ENCODE results near the gene KIF3A.

Gene KIF3A

DNA sequence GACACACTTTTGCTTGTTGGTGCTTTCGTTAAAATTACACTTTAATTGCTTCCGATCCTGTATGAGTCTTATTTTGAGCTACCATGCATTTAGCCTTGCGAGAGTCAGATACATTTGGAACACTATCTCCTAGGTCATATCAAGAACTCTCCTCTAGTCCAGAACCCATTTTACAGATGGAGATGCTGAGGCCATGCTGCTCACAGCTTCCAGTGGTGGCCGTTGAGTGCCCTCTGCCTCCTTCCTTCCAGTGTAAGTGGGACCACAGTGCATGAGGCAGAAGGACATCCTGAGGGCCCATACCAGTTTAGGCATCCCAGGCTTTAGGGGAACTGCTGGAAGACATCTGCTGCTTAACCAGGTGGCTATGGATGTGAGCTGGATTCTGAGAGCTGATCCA lies 16.8 kb upstream of the KIF3A start:
- DNase-seq (ENCODE audit: low read depth in 2 of 3, low spot score in 1 of 3), result no peak

DNA sequence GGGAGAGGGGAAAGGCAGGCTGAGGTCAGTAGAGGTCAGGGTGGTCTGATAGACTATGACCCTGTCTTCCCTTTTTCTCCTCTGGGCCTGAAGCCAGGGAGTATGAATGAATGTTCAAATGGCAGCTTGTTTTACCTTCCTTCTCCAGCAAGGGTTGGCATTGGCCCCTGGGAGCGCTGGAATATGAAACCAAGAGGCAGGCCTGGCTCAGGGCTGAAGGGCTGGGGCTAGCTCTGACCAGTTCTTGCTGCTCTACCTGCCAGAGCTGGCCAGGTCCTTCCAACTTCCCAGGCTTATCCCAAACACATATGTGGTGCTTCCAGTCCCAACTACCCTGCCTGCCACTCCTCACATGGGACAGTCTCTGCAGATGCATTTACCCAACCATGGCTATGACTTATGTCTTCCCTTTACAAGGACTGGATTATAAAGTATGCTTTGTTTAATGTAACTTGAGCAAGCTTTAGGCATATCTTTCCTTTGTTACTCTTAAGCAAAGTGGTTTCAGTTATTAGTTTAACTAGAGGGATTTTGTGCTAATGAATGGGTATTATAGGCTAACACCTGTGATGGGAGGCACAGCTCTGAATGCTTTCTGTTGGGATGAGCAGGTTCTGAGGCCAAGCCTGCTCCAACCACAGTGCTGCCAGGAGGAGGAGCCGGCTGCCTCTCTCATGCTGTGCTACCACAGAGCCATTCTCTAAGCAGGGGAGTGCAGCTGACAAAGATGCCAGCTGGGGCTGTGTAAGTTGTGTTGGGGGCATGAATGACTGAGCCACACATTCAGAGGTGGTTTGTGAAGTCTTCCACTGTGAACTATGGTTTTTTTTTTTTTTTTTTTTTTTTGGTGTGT lies 16.0 kb upstream of the KIF3A start:
- no peak for DNase-seq (ENCODE audit: low read depth in 2 of 3, low spot score in 1 of 3)

DNA sequence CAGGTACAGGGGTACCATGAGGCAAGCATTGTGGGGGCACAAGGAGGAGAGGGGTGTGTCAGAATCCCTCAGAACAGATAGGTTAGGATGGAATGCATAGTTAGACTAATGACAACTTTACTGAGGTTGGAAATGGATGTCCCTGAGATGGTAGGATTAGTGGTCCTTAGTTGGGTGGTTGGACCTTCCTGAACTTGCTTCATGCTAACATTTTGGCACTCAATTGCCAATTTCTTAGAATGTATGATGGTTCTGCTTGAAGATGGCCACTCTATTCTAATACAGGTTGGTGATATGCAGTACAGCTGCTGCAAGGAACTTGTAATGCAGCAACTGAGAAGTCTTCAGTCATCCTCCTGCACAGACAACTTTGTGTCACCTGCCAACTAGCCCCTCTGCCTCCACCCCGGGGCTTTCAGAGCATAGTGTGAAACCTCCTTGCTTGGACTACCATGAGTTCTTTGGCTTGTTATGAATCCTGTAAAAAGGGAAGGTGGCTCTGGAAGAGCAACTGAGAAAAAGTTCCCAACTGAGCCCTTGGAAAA lies 15.3 kb upstream of the KIF3A start:
- no peak for DNase-seq (ENCODE audit: low read depth in 2 of 3, low spot score in 1 of 3)

DNA sequence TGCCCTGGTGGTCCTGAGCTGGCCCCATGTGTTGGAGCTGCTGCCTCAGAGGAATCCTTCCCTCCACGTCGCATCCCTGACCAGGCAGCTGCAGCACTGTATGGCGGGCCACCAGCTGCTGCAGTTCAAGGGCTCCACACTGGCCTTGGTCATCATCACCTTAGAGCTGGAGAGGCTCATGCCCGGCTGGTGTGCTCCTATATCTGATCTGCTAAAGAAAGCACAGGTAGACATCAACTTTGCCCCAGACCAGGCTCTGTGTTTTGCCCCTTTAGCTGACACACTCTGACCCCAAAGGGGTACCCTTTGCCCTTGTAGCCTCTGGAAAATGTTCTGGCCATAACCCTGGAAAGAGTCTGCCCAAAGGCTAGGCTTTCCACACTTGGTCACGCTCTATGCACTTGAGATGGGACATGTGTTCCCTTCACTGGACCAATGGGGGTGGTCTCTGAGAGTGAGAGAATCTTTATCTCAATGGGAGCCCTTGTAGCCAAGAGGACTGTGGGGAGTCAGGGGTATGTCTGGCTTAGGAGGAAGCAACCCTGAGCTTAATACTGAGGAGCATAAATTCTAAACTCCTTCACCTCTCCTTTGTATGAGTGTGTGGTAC lies 14.7 kb upstream of the KIF3A start:
- no peak for DNase-seq (ENCODE audit: low read depth in 2 of 3, low spot score in 1 of 3)

DNA sequence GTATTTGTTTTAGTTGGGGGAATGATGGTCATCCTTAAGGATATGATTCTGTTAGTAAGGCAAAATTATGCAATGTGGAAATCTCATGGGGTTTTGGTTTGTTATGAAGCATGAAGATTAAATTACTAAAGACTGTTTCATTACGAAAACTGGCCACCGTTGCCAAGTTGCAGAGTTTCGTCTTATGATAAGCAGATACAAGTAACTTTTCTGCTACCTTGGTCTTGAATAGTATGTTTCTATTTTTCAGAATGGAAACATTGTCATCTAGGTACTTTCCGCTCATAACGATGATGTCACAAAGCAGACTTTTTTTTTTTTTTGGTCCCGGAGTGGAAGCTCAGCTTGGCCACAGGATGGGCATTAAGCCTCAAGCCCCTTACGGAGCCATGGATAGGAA lies 14.1 kb upstream of the KIF3A start:
- DNase-seq (ENCODE audit: low read depth in 2 of 3, low spot score in 1 of 3), result no peak

DNA sequence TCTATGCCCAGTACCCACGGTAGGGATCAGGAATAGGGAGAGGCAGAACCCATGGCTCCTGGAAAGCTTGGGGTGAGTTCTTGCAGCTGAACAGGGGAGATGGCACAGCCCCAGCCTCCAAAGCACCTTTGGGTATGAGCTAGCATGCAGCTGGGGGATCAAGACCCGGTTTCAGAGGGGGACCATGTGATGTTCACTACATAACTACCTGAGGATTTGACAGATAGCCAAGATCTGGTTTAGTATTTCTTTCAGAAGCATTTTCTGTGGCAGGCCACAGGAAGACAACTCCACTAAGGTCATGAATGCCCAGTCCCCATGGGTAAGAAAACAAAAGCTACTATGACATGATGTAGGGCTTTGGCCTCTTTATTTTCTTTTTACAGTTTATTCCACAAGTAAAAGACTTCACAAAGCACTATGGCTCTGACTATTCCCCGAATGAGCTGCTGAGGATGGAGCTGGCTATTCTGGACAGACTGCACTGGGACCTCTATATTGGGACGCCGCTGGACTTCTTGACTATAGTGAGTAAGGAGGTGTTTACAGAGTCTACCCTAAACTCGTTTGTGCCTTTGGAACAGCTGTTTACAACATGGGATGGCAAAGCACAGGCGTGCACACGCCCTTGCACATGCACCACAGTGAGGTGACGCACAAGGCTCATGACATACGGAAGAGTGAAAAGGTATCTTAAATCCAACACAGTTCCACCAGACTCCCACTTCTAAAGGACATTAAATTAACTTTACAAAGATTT lies 13.3 kb upstream of the KIF3A start:
- DNase-seq (ENCODE audit: low read depth in 2 of 3, low spot score in 1 of 3), result no peak

DNA sequence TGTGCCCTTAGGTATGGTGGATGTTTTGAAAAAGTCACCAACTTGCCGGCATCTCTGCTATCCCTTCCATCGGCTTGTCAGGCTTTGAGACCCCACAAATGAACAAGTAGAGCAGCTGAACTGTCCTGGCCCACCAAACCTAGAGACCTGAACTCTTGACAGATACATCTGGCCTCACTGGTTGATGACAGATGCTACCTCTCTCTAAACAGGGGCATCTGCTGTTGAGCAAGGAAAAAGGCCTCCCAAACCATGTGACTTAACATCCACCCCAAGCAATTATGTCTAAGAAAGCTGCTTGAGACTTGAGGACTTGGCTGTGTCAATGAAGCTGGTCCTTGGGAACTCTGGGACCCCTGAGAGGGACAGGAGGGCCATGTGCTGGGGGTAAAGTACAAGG lies 12.2 kb upstream of the KIF3A start:
- DNase-seq (ENCODE audit: low read depth in 2 of 3, low spot score in 1 of 3), result no peak

DNA sequence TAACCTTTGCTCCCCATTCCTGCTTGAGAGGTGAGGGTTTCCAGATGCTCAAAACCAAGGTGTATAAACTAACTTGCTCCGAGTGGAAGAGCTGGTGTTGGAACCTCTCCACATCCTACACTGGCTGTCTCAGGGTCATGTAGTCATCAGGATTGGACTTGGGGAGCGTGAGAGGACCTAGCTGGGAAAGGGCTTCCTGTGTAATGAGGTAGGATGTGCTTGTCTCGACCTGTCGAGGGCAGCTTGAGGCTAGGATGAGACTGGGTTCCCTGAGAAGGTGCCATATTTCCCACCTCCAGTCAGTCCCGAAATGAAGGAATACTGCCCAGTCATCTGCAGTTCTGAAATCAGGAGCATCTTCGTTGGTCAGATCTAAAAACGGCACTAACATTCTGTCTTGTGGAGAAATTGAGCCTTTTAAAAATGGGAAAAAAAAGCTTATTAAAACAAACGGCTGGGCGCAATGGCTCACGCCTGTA lies 11.2 kb upstream of the KIF3A start:
- DNase-seq (ENCODE audit: low read depth in 2 of 3, low spot score in 1 of 3), result no peak

DNA sequence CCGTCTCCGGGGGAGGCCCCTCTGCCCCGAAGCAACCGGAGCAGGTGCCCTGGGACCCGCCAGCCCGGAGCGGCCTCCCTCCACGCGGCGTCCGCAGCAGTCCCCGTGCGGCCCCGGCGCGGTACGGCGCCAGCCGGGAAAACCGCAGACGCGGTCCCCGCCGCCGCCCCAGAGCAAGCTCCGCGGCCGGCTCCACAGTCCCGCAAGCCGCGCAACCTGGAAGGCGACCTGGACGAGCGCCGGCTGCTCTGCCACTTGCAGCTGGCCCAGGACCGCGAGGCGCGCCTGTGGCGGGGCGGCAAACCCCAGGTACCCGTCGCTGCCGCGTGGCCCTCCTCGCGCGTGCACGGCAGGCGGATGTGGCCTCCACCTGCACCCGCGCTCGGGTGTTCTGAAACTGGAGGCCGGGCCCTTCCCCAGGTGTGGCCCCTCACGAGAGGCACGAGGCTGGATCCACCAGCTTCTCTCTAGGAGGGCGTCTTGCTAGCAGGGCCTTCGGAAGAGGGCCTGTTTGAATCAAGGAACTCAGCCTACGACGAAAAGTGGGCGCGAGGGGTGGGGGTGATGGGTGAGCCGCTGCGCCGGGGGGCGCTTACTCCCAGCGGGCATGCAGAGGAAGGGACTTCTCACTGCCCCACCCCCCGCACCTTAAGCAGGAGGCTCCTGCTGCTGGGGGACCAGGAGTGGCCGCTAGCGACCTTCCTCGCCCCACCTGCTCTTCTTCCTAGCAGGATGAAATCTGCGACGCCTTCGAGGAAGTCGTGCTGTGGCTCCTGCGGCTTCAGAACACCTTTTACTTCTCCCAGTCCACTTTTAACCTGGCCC lies 10.5 kb upstream of the KIF3A start:
- DNase-seq (ENCODE audit: low read depth in 2 of 3, low spot score in 1 of 3), result no peak

DNA sequence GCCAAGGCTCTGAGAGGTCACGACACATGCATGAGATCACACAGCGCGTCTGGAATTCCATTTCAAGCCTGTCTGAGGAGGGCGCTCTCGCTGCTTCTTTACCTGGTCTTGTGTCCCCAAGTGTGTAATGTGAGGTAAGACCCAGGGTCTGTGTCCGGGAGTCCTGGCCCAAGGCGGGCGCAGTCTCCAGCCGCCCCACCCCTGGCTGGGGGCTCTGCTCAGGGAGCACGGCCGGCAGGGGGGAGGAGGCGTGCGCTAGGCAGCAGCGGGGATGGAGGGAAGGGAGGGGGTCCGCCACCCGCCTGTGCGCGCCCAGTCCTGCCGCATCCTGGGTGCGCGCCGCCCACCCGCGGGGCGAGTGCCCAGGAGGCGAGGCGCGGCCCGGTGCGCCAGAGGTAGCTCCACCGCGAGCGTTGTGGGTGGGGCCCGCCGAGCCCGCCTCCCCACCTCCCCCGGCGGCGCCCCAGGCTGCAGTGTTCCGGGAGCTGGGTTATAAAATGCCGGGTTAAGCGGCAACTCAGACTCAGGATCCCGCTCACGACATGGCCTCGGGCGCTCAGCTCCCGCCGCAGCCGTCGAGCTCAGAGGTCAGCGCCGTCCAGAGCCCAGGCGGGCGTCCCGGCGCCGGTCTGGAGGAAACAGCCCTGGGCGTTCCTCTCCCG lies 9.7 kb upstream of the KIF3A start, which contains the start of gene CCNI2:
CCNI2 (plus strand) TSS at position 473 of the 662 bp plus-strand sequence; CDS start at position 543, 70 bp downstream.
- peak in 1 of 3 donors; percentile 47 for DNase-seq (ENCODE audit: low read depth in 2 of 3, low spot score in 1 of 3)

DNA sequence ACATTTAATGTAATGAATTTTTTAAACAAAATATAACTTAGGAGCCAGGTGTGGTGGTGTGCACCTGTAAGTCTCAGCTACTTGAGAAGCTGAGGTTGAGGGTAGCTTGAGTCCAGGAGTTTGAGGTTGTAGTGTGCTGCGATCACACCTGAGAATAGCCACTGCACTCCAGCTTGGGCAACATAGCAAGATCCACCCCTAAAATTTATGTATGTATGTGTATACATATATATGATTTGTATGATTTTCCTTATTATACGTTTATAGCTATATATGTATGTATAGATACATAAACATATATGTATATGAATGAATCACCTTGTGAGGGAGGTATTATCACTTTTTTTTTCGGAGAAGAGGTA lies 9.2 kb upstream of the KIF3A start:
- DNase-seq (ENCODE audit: low read depth in 2 of 3, low spot score in 1 of 3), result no peak

DNA sequence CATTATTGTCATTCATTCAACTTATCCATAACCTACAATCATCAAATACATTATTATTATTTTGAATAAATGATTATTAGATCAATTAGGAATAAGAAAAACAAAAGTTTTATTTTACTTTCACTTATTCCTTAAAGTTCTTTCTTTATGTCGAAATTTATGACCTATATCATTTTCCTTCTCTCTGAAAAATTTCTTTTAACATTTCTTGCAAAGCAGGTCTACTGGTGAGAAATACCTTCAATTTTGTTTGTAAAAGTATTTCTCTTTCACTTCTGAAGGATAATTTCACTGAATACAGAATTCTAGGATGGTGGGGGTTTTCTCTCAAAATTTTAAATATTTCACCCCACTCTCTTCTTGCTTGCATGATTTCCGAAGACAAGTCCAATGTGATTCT lies 7.3 kb upstream of the KIF3A start:
- no peak for DNase-seq (ENCODE audit: low read depth in 2 of 3, low spot score in 1 of 3)

DNA sequence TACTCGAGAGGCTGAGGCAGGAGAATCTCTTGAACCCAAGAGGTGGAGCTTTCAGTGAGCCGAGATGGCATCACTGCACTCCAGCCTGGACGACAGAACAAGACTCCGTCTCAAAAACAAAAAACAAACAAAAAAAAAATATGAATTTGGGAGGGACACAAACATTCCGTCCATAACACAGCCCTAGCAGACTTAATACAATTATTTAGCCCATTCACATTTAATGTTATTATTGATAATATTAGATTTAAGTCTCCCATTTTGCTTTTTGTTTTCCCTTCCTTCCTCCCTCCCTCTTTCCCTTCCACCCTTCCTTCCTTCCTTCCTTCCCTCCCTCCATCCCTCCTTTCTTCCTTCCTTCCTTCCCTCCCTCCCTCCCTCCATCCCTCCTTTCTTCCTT lies 5.3 kb upstream of the KIF3A start:
- no peak for DNase-seq (ENCODE audit: low read depth in 2 of 3, low spot score in 1 of 3)

DNA sequence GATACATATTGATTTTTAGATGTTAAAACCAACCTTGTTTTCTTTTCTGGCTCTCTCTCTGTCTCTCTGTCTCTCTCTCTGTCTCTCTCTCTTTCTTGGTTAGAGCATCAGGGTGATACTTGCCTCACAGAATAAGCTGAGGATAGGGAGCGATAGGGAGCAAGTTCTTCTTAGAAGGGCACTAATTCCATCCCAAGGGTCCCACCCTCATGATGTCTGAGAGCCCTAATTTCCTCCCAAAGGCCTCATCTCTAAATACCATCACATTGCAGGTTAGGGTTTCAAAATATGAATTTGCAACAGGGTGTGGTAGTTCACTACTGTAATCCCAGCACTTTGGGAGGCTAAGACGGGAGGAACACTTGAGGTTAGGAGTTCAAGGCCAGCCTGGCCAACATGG lies 4.8 kb upstream of the KIF3A start:
- no peak for DNase-seq (ENCODE audit: low read depth in 2 of 3, low spot score in 1 of 3)

DNA sequence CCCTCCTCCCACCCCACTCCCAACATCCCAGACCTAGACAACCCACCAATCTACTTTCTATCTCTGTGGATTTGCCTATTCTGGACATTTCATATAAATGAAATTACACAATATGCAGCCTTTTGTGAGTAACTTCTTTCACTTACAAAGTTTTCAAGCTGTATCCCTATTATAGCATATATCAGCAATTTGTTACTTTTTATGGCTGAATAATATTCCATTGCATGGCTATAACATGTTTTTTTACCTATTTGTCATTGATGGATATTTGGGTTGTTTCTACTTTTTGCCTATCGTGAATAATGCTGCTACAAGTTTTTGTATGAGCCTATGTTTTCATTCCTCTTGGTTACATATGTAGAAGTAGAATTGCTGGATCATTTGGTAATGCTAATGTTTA lies 1.9 kb upstream of the KIF3A start:
- no peak for DNase-seq (ENCODE audit: low read depth in 2 of 3, low spot score in 1 of 3)

DNA sequence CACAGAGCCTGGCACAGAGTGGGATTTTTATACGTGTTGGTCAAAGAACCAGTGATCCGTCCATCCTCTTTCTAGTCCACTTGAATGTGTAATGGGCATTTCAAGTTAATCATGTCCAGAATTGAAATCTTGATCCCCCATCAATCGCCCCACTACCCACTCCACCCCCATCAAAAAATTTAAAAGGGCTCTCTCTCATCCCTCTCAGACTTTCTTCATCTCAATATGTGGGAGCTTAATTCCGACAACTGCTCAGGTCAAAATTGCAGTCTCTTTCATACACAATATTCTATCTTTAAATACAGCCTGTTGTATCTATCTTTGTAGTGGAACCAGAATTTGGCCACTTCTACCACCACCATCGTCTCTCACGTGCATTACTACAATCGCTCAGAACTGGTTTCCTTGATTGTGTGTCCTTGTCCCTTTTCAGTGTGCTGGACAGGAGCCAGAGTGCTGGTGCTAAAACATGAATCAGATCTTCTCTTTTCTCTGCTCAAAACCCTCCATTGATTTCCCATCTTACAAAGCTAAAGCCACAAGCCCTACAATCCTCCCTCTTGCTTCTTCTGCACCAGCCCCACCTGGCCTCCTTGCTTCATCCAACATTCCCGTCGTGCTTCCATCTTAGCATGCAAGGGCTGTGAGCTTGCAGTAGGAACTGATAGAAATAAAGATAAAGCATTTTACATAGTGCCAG lies 786 bp upstream of the KIF3A start:
- DNase-seq (ENCODE audit: low read depth in 2 of 3, low spot score in 1 of 3), result no peak

DNA sequence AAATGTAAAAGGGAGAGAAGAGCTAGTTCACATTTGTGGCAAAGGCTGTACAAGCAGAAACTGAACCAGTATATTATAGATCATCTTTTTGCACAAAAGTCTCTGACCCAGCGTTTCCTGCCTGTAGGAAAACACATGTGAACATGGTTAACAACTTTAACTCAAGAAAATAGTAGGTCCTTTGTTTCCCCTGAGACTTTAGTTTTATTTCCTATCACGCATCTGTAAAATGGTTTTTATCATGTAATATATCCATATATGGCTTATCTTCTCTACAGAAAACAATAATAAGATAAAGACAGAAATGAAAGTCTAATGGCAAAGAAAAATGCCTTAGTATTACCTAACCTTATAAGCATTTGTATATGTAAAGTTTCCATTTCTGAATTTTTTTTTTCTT lies 2.7 kb downstream of the KIF3A start:
- DNase-seq (ENCODE audit: low read depth in 2 of 3, low spot score in 1 of 3), result no peak

DNA sequence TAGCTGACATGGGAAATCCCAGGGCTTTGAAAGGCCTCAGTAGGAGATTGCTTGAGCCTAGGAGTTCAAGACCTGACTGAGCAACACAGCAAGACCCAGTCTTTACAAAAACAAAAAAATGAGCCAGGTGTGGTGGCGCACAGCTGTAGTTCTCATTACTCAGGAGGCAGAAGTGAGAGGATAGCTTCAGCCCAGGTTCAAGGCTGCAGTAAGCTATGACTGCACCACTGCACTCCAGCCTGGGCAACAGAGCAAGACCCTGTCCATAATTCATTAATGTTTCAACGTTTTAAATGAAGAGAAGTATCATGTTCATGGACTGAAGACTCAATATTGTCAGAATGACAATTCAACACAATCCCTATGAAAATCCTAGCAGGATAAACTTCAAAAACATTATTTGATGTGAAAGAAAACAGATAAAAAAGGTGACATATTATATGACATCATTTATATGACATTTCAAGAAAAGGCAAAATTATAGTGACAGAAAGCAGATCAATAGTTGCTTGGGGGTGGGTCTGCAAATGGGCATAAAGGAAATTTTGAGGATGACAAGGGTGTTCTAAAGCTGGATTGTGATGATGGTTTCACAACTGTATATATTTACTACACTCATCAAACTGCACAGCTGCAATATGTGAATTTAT lies 3.7 kb downstream of the KIF3A start:
- no peak for DNase-seq (ENCODE audit: low read depth in 2 of 3, low spot score in 1 of 3)

DNA sequence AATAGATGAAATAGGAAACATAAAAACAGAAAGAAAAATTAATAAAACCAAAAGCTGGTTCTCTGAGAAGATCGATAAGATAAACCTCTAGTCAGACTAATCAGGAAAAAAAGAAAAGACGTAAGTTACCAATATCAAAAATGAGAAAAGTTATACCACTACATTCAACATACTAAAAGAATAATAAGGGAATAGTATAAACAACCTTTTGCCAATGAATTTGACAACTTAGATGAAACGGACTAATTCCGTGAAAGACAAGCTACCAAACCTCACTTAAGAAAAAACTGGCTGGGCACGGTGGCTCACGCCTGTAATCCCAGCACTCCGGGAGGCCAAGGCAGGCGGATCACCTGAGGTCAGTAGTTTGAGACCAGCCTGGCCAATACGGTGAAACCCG lies 7.5 kb downstream of the KIF3A start:
- no peak for DNase-seq (ENCODE audit: low read depth in 2 of 3, low spot score in 1 of 3)

All from stimulated activated CD4-positive, alpha-beta T cell treated with anti-CD3 and anti-CD28 coated beads, Interleukin-12 subunit alpha, Interleukin-12 subunit beta, amount 100 ng/mL, for 48 hours (primary cell).